Left lung (tissue), 10 donors: ENCODE results near the gene ADNP. TPM values are rescaled to one million over a fixed set of nuclear protein-coding genes. Genes with fewer than 3 reads are reported as not detected.

Source experiments
- ATAC-seq: fragments of 200-7000 bp; cut with Tn5 transposase; one replicate; pipeline ENCODE4 v1.9.1; 2020; ENCODE audit warnings: moderate library complexity
- DNase-seq, 4 donors: peaks; one replicate each; pipeline ENCODE4 v3.0.0-alpha.2; 2013 to 2020
- H3K27ac ChIP-seq, 2 donors: fragments of 200-600 bp; sonication (generic) in 1 of 2; one replicate each; pipeline versions ENCODE4 v1.5.0 to v1.8.0; 2020 to 2021
- H3K27me3 ChIP-seq, 2 donors: fragments of 200-600 bp; sonication (generic) in 1 of 2; one replicate each; pipeline versions ENCODE4 v1.5.0 to v1.8.0; 2020 to 2021
- H3K36me3 ChIP-seq, 2 donors: fragments of 200-600 bp; sonication (generic) in 1 of 2; one replicate each; pipeline versions ENCODE4 v1.5.0 to v1.8.0; 2020 to 2021
- H3K4me1 ChIP-seq, 2 donors: fragments of 200-600 bp; one replicate each; pipeline ENCODE4 v1.8.0; 2021
- H3K4me3 ChIP-seq, 2 donors: fragments of 200-600 bp; sonication (generic) in 1 of 2; one replicate each; pipeline versions ENCODE4 v1.5.0 to v1.8.0; 2020 to 2021; ENCODE audit warnings: mild to moderate bottlenecking in 1 of 2
- H3K9me3 ChIP-seq, 2 donors: fragments of 200-600 bp; sonication (generic) in 1 of 2; one replicate each; pipeline versions ENCODE4 v1.5.0 to v1.8.0; 2020 to 2021
- intact Hi-C, 2 donors: fragments of 100-400 bp; cut with DNase I; formaldehyde crosslinking; loops; one replicate each; pipeline versions ENCODE4 v1.11.2 to v1.14.2; 2022
- polyA plus RNA-seq, 6 donors: library from polyadenylated mRNA; unstranded; fragments of 120-200 nt; gene quantifications; one replicate each; pipeline ENCODE4 v1.2.1, GENCODE V29; 2013; ENCODE audit not compliant: insufficient read length in 6 of 6
- total RNA-seq, 2 donors: library from RNA; stranded (reverse); fragmentation: NEBNext Ultra II Directional; extraction: Animal tissue kit (Norgen Biotek cat#: 25700); gene quantifications; one replicate each; pipeline ENCODE4 v1.2.1, GENCODE V29; 2021
- TF ChIP-seq, protein P1 (sequence below), 2 donors: fragments of 200-600 bp; sonication (generic) in 1 of 2; IDR thresholded peaks; one replicate each; pipeline versions ENCODE4 v1.5.0 to v1.8.0; 2021; ENCODE audit warnings: antibody characterized with exemption in 2 of 2
- donor health status: DM: no; HTN: yes; CAD: no.
- donor health status: DM: no; HTN: no; CAD: no.

ADNP gene
- total and polyA plus RNA-seq, 8 donors: 51.9 to 130 (median 112) TPM

DNA sequence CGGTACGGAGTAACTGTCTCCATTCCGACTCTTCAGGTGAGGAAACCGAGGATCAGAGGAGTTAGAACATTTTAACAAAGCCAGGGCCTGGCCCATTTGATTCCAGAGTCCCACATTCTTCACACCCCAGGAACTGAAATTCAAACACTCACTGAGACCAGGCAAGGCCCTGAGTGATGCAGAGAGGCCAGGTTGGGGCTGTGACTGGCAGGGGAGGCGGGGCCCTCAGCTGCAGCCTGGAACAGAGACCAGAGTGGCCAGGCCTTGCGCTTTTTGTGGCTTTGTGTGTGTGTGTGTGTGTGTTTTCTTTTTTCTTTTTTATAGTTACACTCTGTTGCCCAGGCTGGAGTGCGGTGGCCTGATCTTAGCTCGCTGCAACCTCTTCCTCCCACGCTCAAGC is 79.2 kb downstream of the ADNP start:
- no peak for ATAC-seq
- intact Hi-C loops: no loop called here

DNA sequence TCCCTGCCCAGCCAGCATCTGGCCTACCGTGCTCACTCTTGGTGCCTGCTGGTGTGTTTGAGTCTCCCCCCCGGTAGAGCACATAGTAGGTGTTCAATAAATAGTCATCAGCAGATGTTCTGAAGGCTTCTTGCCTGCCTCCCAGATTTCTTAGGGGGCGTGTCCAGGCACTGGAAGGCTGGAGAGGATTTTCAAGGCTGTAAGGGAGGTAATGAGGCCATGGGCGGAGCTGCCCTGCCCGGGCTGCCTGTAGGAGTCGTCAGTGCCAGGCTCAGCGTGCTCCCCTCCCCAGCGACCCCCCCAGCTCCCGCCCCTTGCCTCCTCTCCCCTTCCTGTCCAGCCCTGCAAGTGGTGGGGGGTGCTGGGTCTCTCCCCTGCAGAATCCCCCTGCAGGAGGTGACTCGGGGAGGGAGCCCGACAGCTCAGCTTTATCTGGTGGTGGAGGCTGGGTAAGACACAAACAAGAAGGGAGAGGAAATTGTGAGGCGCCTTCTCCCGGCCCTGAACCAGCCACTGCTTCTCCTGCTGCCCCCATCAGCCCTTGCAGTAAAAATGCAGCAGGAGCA is 80.4 kb downstream of the ADNP start:
- H3K27ac ChIP-seq: no peak overlapping the region
- TF ChIP-seq, protein P1, sequence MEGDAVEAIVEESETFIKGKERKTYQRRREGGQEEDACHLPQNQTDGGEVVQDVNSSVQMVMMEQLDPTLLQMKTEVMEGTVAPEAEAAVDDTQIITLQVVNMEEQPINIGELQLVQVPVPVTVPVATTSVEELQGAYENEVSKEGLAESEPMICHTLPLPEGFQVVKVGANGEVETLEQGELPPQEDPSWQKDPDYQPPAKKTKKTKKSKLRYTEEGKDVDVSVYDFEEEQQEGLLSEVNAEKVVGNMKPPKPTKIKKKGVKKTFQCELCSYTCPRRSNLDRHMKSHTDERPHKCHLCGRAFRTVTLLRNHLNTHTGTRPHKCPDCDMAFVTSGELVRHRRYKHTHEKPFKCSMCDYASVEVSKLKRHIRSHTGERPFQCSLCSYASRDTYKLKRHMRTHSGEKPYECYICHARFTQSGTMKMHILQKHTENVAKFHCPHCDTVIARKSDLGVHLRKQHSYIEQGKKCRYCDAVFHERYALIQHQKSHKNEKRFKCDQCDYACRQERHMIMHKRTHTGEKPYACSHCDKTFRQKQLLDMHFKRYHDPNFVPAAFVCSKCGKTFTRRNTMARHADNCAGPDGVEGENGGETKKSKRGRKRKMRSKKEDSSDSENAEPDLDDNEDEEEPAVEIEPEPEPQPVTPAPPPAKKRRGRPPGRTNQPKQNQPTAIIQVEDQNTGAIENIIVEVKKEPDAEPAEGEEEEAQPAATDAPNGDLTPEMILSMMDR (IDR thresholded peaks at IDR 0.05): no peak
- H3K36me3 ChIP-seq: no peaks in the 10 kb centered on the region
- no peaks in the 10 kb centered on the region for H3K9me3 ChIP-seq
- ATAC-seq (no peak), DNase-seq (no peak)
- H3K4me1 ChIP-seq: peaks cover 9 to 11% of the 10 kb centered on the region in 2 donors
- H3K27me3 ChIP-seq: peaks cover 0 to 10% of the 10 kb centered on the region in 2 donors
- intact Hi-C loops: no loop called here
- H3K4me3 ChIP-seq: no peak overlapping the region

More for the DNA sequence above, 79.2 kb downstream of the ADNP start:
- DNase-seq: no peak
- H3K9me3 ChIP-seq: no peaks in the 10 kb centered on the region
- no peaks in the 10 kb centered on the region for H3K36me3 ChIP-seq
- H3K27ac ChIP-seq: no peak overlapping the region
- H3K27me3 ChIP-seq: peaks cover 0 to 10% of the 10 kb centered on the region in 2 donors
- peaks cover 9 to 11% of the 10 kb centered on the region in 2 donors for H3K4me1 ChIP-seq
- H3K4me3 ChIP-seq: no peak overlapping the region
- TF ChIP-seq, protein P1 (IDR thresholded peaks at IDR 0.05): no peak

DNA sequence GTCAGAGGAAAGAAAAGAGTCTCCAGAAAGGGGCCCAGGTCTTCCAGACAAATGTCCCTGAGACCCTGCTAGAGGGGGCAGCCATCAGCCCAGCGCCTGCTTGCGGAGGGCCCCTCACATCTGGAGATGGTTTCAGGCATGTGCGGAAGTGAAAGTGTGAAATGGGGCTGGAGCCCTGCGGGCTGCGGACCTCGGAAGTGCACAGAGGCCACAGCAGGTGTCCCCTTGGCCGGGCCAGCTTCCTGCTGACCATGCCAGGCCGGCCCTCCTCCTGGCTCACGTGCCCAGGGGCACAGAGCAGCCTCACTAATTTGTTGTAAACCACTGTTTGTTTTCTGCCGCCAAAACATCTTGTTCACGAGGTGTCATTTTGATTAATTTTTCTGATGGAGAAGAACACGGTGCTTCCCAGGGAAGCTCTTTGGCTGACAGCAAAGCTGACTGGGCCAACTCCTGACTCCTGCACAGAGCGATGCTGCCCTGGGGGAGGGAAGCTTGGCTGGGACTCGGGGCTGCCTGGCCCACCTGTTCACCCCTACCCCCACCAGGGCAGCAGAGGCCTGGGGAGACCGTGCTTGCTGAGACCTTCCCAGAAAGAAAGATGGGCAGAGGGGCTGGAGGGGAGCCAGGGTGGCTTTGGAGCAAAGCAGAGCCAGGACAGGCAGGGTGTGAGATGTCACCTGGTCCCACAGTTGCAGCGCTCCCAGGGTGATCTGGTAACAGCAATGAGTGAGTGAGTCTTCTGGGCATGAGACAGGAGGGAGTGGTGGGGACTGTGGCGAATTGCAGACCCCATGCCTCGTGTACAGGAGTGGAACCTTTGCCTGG is 82.2 kb downstream of the ADNP start:
- H3K27me3 ChIP-seq: peaks cover 0 to 10% of the 10 kb centered on the region in 2 donors
- peaks cover 9 to 11% of the 10 kb centered on the region in 2 donors for H3K4me1 ChIP-seq
- H3K27ac ChIP-seq: no peak overlapping the region
- H3K36me3 ChIP-seq: no peaks in the 10 kb centered on the region
- DNase-seq (no peak), ATAC-seq (peak; percentile 67)
- H3K4me3 ChIP-seq: no peak overlapping the region
- TF ChIP-seq, protein P1 (IDR thresholded peaks at IDR 0.05): no peak
- intact Hi-C loops: no loop called here
- no peaks in the 10 kb centered on the region for H3K9me3 ChIP-seq

DNA sequence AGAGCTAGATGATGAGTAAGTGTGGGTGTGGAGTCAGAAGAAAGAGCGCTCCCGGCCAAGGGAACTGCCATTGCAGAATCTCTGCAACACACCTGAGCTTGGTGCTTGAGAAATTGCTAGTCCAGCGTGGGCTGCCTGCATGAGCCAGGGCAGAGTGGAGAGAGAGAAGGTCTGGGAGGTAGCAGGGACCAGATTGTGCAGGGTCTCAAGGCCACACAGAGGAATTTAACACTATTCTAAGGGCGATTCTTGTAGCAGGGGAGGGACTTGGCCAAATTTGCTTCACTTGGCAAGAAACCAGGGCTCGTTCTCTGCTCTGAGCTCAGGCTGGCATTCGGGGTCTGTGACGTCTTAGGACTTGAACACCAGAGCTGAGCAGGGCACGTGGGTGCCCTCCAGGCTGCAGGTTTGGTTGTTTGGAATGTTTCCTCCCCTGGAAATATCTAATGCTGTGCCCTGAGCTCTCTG is 82.9 kb downstream of the ADNP start:
- H3K27ac ChIP-seq: no peak overlapping the region
- H3K4me1 ChIP-seq: peaks cover 9 to 11% of the 10 kb centered on the region in 2 donors
- H3K36me3 ChIP-seq: no peaks in the 10 kb centered on the region
- TF ChIP-seq, protein P1 (IDR thresholded peaks at IDR 0.05): no peak
- H3K27me3 ChIP-seq: peaks cover 0 to 10% of the 10 kb centered on the region in 2 donors
- ATAC-seq: peak; percentile 77
- no peaks in the 10 kb centered on the region for H3K9me3 ChIP-seq
- intact Hi-C loops: no loop called here
- no peak overlapping the region for H3K4me3 ChIP-seq
- DNase-seq: peak in 1 of 4 donors; percentile 61

- Histone ChIP-seq H3K36me3 (no peaks in the 10 kb centered on the region), H3K27me3 (no peaks in the 10 kb centered on the region), H3K4me1 (peaks cover 9 to 11% of the 10 kb centered on the region in 2 donors), H3K27ac (no peak overlapping the region), H3K4me3 (no peak overlapping the region), H3K9me3 (no peaks in the 10 kb centered on the region)
- intact Hi-C loops: no loop called here
- peak in 1 of 4 donors; percentile 68 for DNase-seq
- ATAC-seq: no peak
- TF ChIP-seq, protein P1 (IDR thresholded peaks at IDR 0.05): no peak
Measured at GRCh38 chr20:50845566-50846215, 85.5 kb downstream of the ADNP start.
